Endothelial cell of umbilical vein (primary cell): ENCODE data around the gene STAT1. TPM values are rescaled to one million over a fixed set of nuclear protein-coding genes. Genes with fewer than 3 reads are reported as not detected.

Experiments
- BruUV-seq: library from RNA; stranded (reverse); fragments of 400-500 nt; replicated peaks from 2 replicates; lab custom pipeline; 2021; lab: Mats Ljungman, UMichigan
- CTCF ChIA-PET: fragments of 300-600, 350-600 bp; sonication (Branson Sonifier 250); formaldehyde crosslinking; loops from one replicate; lab custom pipeline; 2021; ENCODE audit warnings: antibody characterized with exemption, inconsistent platforms; lab: Charles Lee
- POLR2A ChIA-PET: fragments of 300-600, 350-600 bp; sonication (Branson Sonifier 250); formaldehyde crosslinking; loops from one replicate; lab custom pipeline; 2021; ENCODE audit warnings: antibody characterized with exemption, inconsistent platforms; lab: Charles Lee
- DNase-seq: peaks from one replicate; pipeline ENCODE4 v3.0.0-alpha.2; 2011; ENCODE audit warnings: low read depth, low spot score
- FAIRE-seq: peaks from 2 replicates; lab custom pipeline; 2011; peaks lifted over from hg19 to GRCh38; lab: Jason Lieb, UNC
- H2AFZ ChIP-seq: 2 replicates; pipeline ENCODE4 v1.6.0; 2012; ENCODE audit warnings: low read depth, low read length, control low read depth, inconsistent platforms
- H3K27ac ChIP-seq: 2 replicates; pipeline ENCODE4 v1.5.1; 2011; ENCODE audit warnings: low read depth, mild to moderate bottlenecking, control low read depth, low read length, moderate library complexity; ENCODE audit not compliant: insufficient read depth
- H3K27me3 ChIP-seq, 2 experiments: 2 replicates each; pipeline versions ENCODE4 v1.6.0 to v1.6.1; 2011; ENCODE audit warnings: low read length in 2 of 2, mixed read lengths in 1 of 2; ENCODE audit not compliant: control insufficient read depth in 2 of 2, insufficient read depth in 2 of 2
- H3K36me3 ChIP-seq, 2 experiments: 2 replicates in 1 of 2; 3 replicates in 1 of 2; pipeline ENCODE4 v1.5.1; 2011; ENCODE audit warnings: low read length in 2 of 2, mild to moderate bottlenecking in 1 of 2, moderate library complexity in 1 of 2; ENCODE audit not compliant: control insufficient read depth in 2 of 2, insufficient read depth in 2 of 2; ENCODE audit errors: extremely low read depth in 1 of 2
- H3K4me1 ChIP-seq: 3 replicates; pipeline ENCODE4 v1.5.1; 2011; ENCODE audit warnings: mild to moderate bottlenecking, low read length; ENCODE audit not compliant: control insufficient read depth, insufficient read depth; ENCODE audit errors: extremely low read depth
- H3K4me2 ChIP-seq: 2 replicates; pipeline ENCODE4 v1.6.1; 2011; ENCODE audit warnings: low read length, control low read depth, mixed read lengths; ENCODE audit not compliant: insufficient read depth
- H3K4me3 ChIP-seq, 3 experiments: fragments of 200-600 bp in 1 of 3; sonication (generic), shearing (Covaris generic) in 1 of 3; replicated peaks in 1 of 3; 2 replicates each; pipeline ENCODE4 v1.5.1; 2011 to 2016; ENCODE audit warnings: control low read depth in 3 of 3, low read length in 3 of 3, mild to moderate bottlenecking in 2 of 3, inconsistent platforms in 1 of 3, low read depth in 1 of 3, moderate library complexity in 1 of 3; ENCODE audit not compliant: insufficient read depth in 1 of 3
- H3K79me2 ChIP-seq: 2 replicates; pipeline ENCODE4 v1.6.0; 2012; ENCODE audit warnings: low read length, inconsistent platforms; ENCODE audit not compliant: control insufficient read depth, insufficient read depth
- H3K9ac ChIP-seq: replicated peaks from 2 replicates; pipeline ENCODE3; 2011; ENCODE audit warnings: low read length, control low read depth; ENCODE audit not compliant: insufficient read depth; ENCODE audit errors: extremely low read depth
- H3K9me1 ChIP-seq: replicated peaks from 3 replicates; pipeline ENCODE4 v1.6.0; 2011; ENCODE audit warnings: mild to moderate bottlenecking, low read length; ENCODE audit not compliant: control insufficient read depth, insufficient read depth; ENCODE audit errors: extremely low read depth
- H3K9me3 ChIP-seq: replicated peaks from 2 replicates; pipeline ENCODE4 v1.5.1; 2012; ENCODE audit warnings: low read length, inconsistent platforms; ENCODE audit not compliant: control insufficient read depth, insufficient read depth
- H4K20me1 ChIP-seq: replicated peaks from 2 replicates; pipeline ENCODE3; 2011; ENCODE audit warnings: mild to moderate bottlenecking, low read length; ENCODE audit not compliant: control insufficient read depth, insufficient read depth; ENCODE audit errors: extremely low read depth
- CTCF ChIP-seq, 2 donors: IDR thresholded peaks; 1 replicate in 1 of 2; 2 replicates in 1 of 2; pipeline ENCODE4 v1.5.1; 2011; ENCODE audit warnings: low read length in 2 of 2, mild to moderate bottlenecking in 2 of 2, moderate library complexity in 2 of 2, control low read depth in 1 of 2, inconsistent platforms in 1 of 2, low read depth in 1 of 2; ENCODE audit not compliant: insufficient read depth in 1 of 2; ENCODE audit errors: extremely low read depth in 1 of 2
- EZH2 ChIP-seq: IDR thresholded peaks from 2 replicates; pipeline ENCODE4 v1.6.1; 2012; ENCODE audit warnings: borderline replicate concordance, low read depth, mild to moderate bottlenecking, moderate library complexity, low read length, inconsistent platforms; ENCODE audit not compliant: severe bottlenecking
- FOS ChIP-seq: IDR thresholded peaks from 2 replicates; pipeline ENCODE4 v1.6.1; 2011; ENCODE audit warnings: mild to moderate bottlenecking, low read length, moderate library complexity, borderline replicate concordance; ENCODE audit not compliant: insufficient read depth
- GATA2 ChIP-seq: IDR thresholded peaks from 2 replicates; pipeline ENCODE4 v1.7.0; 2011; ENCODE audit warnings: low read depth, mild to moderate bottlenecking, moderate library complexity, mixed read lengths, low read length; ENCODE audit not compliant: insufficient read length, insufficient read depth
- JUN ChIP-seq: IDR thresholded peaks from 2 replicates; pipeline ENCODE4 v1.6.1; 2011; ENCODE audit warnings: borderline replicate concordance, low read depth; ENCODE audit not compliant: insufficient read length, insufficient read depth
- MAX ChIP-seq: IDR thresholded peaks from 2 replicates; pipeline ENCODE4 v1.6.1; 2011; ENCODE audit not compliant: insufficient read depth, insufficient read length
- MYC ChIP-seq: IDR thresholded peaks from one replicate; pipeline ENCODE4 v1.6.1; 2011; ENCODE audit warnings: mild to moderate bottlenecking, low read depth, low read length
- POLR2A ChIP-seq: IDR thresholded peaks from 2 replicates; pipeline ENCODE4 v1.6.1; 2012; ENCODE audit warnings: low read depth, mild to moderate bottlenecking, control low read depth, low read length
- POLR2AphosphoS5 ChIP-seq: IDR thresholded peaks from 2 replicates; pipeline ENCODE4 v1.6.1; 2012; ENCODE audit warnings: low read depth, mild to moderate bottlenecking, control low read depth, low read length, moderate library complexity; ENCODE audit not compliant: insufficient read depth
- dilution Hi-C: fragments of 300-500 bp; cut with MboI; formaldehyde crosslinking; loops from one replicate; pipeline ENCODE4 v1.15.0; 2019; ENCODE audit warnings: low sequenced_read_pairs; ENCODE audit not compliant: extremely low pct_ligation_motif_present
- intact Hi-C: fragments of 100-400 bp; cut with micrococcal nuclease; formaldehyde crosslinking; loops from one replicate; pipeline ENCODE4 v1.10.0; 2022
- polyA plus RNA-seq, 4 experiments: library from polyadenylated mRNA; depleted of rRNA in 3 of 4; stranded (reverse) in 3 of 4; unstranded in 1 of 4; fragments of >200 nt; gene quantifications; 2 replicates each; pipeline versions ENCODE4 v1.2.1 to v1.2.3, GENCODE V29; 2011 to 2012; ENCODE audit warnings: missing spikeins in 1 of 4
- total RNA-seq: library from RNA; stranded (reverse); gene quantifications from 2 replicates; pipeline ENCODE4 v1.2.3, GENCODE V29; 2021

The STAT1 gene
- total and polyA plus RNA-seq, 2 donors (not counting 3 experiments of a cell fraction or from before 2014, with no cell fraction given), result 64.2 to 67.6 TPM

GRCh38 chr2:190972846-190973245 is 41.1 kb downstream of the STAT1 start:
- POLR2A ChIA-PET, result no interaction called here
- Histone ChIP-seq H3K4me2 (no peak overlapping the region), H3K4me1 (peaks cover 60% of the 10 kb centered on the region), H3K79me2 (no peaks in the 10 kb centered on the region), H3K9me3 (no peaks in the 10 kb centered on the region), H3K9ac (no peak overlapping the region), H3K4me3 (no peak overlapping the region), H2AFZ (no peak overlapping the region), H3K36me3 (peaks cover 23 to 41% of the 10 kb centered on the region in 2 experiments), H4K20me1 (no peaks in the 10 kb centered on the region), H3K27ac (no peak overlapping the region), H3K27me3 (no peaks in the 10 kb centered on the region), H3K9me1 (no peaks in the 10 kb centered on the region)
- no TSS peak for BruUV-seq
- CTCF ChIA-PET, result interaction anchor here (1.2 to 1.7 kb wide), 2 partner anchors 15 to 79 kb away, joined by 4 read pairs; no protein-coding TSS in a partner anchor
- dilution Hi-C loops, result no loop called here
- DNase-seq, result no peak
- TF ChIP-seq GATA2 (no peak), MAX (no peak), MYC (no peak), CTCF (IDR thresholded peaks at IDR 0.05; ENCODE audit: extremely low read depth in 1 of 2, insufficient read depth in 1 of 2, low read depth in 1 of 2, low read length in 2 of 2) (no peak), EZH2 (no peak), JUN (no peak), POLR2A (no peak), POLR2AphosphoS5 (no peak), FOS (no peak)
- FAIRE-seq, result no peak
- intact Hi-C loops, result no loop called here
